Neutrophil (primary cell): ENCODE data around the gene UPF1.
A peak's percentile ranks its signal among the peaks of the same experiment; 100 is the strongest.

Source experiments
- H3K27ac ChIP-seq: fragments of 200-600 bp; sonication (generic); 2 replicates; pipeline ENCODE4 v1.5.1; 2016; ENCODE audit warnings: mild to moderate bottlenecking, moderate library complexity
- H3K27me3 ChIP-seq: fragments of 200-600 bp; sonication (generic); 2 replicates; pipeline ENCODE4 v1.6.0; 2016; ENCODE audit warnings: mild to moderate bottlenecking
- H3K36me3 ChIP-seq: fragments of 200-600 bp; sonication (generic); 2 replicates; pipeline ENCODE4 v1.5.1; 2017
- H3K4me1 ChIP-seq, 2 experiments: fragments of 200-600 bp in 1 of 2; sonication (generic) in 1 of 2; 1 replicate in 1 of 2; 2 replicates in 1 of 2; pipeline versions ENCODE4 v1.5.1 to v1.6.1; 2013 to 2016; ENCODE audit warnings: low read depth in 1 of 2, low read length in 1 of 2, mild to moderate bottlenecking in 1 of 2, moderate library complexity in 1 of 2; ENCODE audit not compliant: control insufficient read depth in 1 of 2, insufficient read depth in 1 of 2
- H3K4me3 ChIP-seq, 2 experiments: fragments of 200-600 bp in 1 of 2; sonication (generic) in 1 of 2; 1 replicate in 1 of 2; 2 replicates in 1 of 2; pipeline ENCODE4 v1.5.1; 2013 to 2016; ENCODE audit warnings: low read depth in 1 of 2, low read length in 1 of 2, mild to moderate bottlenecking in 1 of 2, moderate library complexity in 1 of 2
- H3K9me3 ChIP-seq: fragments of 200-600 bp; sonication (generic); 2 replicates; pipeline ENCODE4 v1.5.1; 2016
- TF ChIP-seq, protein P1 (sequence below): fragments of 200-600 bp; sonication (generic); IDR thresholded peaks from 2 replicates; pipeline ENCODE4 v1.5.1; 2016; ENCODE audit warnings: antibody characterized with exemption

The UPF1 gene

DNA sequence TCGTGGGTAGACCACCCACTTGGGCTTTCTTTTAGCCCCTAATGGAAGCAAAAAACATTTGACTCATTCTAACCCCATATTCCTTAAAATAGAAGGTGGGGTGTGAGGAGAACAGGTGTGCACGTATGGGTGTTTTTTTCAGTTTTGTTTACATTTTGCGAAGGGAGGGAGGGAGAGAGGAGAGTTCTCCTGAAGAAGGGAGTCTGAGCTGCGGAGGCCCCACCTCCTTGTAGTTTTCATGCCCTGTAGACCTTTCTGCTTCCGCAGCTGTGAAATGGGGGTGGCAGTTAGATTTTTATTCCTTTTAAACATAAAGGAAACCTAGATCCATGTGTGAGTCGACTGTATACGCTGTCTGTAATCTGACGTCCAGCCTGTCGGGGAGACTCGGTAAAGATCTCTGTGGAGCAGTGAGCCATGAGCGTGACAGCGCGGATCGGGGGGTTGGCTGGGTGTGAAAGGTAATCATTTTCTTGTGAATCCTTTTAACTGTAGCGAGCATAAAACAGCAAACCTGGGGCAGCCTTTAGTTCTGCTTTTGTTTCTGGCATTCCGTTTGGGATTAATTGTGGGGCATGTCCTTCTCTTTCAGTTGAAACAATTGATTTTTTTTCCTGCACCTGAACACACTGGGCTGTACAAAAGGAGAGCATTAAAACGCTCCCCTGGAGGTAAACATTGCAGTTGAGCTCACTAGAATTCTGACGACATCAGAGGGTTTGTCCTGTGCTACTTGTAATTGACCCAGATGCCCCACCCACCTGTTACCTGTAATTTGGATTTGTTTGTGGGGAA lies 2.3 kb downstream of the UPF1 start:
- Histone ChIP-seq H3K4me3 (peak overlapping the region; percentile 81 to 90), H3K9me3 (no peaks in the 10 kb centered on the region), H3K27ac (peak overlapping the region; percentile 91), H3K36me3 (peaks cover 26% of the 10 kb centered on the region), H3K27me3 (peaks cover 14% of the 10 kb centered on the region), H3K4me1 (peaks cover 41 to 43% of the 10 kb centered on the region in 2 experiments)
- TF ChIP-seq, protein P1, sequence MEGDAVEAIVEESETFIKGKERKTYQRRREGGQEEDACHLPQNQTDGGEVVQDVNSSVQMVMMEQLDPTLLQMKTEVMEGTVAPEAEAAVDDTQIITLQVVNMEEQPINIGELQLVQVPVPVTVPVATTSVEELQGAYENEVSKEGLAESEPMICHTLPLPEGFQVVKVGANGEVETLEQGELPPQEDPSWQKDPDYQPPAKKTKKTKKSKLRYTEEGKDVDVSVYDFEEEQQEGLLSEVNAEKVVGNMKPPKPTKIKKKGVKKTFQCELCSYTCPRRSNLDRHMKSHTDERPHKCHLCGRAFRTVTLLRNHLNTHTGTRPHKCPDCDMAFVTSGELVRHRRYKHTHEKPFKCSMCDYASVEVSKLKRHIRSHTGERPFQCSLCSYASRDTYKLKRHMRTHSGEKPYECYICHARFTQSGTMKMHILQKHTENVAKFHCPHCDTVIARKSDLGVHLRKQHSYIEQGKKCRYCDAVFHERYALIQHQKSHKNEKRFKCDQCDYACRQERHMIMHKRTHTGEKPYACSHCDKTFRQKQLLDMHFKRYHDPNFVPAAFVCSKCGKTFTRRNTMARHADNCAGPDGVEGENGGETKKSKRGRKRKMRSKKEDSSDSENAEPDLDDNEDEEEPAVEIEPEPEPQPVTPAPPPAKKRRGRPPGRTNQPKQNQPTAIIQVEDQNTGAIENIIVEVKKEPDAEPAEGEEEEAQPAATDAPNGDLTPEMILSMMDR, result no peak

DNA sequence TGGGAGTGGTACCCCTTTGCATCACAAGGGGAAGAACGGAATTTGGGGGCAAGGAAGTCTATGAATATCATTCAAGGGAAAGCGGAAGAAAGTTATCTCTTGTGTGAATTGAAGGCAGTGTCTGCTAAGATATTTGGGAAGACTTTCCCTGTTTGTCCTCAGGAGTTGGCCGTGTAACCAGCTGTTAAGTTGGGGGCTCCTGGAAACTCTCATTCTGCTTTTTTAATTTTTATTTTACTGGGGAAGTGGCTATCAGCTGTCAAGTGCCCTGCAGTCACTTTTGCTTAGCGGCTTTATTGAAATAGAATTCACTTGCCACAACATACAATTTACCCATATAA lies 2.9 kb downstream of the UPF1 start:
- H3K4me3 ChIP-seq, result no peak overlapping the region
- peak overlapping the region; percentile 91 for H3K27ac ChIP-seq
- H3K4me1 ChIP-seq, result peaks cover 41 to 43% of the 10 kb centered on the region in 2 experiments
- peaks cover 31% of the 10 kb centered on the region for H3K36me3 ChIP-seq
- no peaks in the 10 kb centered on the region for H3K9me3 ChIP-seq
- TF ChIP-seq, protein P1, result no peak
- H3K27me3 ChIP-seq, result peaks cover 13% of the 10 kb centered on the region

DNA sequence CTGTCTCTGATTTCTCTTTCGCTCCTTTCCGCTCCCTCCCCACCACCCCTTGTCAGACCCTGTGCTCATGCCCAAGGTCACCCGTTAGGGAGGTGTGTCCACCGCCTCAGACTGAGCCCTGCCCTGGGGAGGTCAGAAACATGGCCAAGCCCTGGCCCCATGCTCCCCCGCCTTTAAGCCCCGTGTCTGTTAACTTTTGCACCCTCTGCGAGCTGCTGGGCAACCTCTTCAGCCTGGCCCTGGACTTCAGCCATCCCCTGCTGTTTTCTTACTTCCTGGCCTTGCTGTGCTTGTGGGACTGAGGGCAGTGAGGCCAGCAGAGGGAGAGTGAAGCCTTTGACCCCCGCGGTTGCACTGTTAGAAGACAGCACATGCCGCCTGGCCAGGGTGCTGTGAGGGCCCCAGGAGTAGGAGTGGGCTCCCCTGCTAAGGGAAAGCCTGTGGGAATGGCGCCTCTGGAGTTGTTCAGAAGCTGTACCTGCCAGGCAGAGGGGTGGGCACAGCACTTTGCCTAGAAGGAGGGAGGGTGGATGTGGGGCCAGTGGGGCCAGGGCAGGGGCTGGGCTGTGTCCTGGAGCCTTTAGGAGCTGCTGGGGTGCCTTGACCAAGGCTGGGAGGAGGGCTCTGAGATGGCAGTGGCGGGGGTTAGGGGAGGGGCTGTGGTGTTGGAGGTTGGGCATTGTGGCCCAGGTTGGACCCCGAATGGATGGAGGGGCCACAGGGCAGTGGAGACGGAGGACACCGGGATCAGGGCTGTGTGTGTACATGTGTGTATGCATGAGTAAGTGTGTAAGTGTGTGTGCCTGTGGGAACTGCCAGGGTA lies 7.9 kb downstream of the UPF1 start:
- peaks cover 32% of the 10 kb centered on the region for H3K36me3 ChIP-seq
- TF ChIP-seq, protein P1, result no peak
- peaks cover 14 to 16% of the 10 kb centered on the region in 2 experiments for H3K4me1 ChIP-seq
- H3K27ac ChIP-seq, result no peak overlapping the region
- no peak overlapping the region for H3K4me3 ChIP-seq
- no peaks in the 10 kb centered on the region for H3K9me3 ChIP-seq
- H3K27me3 ChIP-seq, result no peaks in the 10 kb centered on the region

DNA sequence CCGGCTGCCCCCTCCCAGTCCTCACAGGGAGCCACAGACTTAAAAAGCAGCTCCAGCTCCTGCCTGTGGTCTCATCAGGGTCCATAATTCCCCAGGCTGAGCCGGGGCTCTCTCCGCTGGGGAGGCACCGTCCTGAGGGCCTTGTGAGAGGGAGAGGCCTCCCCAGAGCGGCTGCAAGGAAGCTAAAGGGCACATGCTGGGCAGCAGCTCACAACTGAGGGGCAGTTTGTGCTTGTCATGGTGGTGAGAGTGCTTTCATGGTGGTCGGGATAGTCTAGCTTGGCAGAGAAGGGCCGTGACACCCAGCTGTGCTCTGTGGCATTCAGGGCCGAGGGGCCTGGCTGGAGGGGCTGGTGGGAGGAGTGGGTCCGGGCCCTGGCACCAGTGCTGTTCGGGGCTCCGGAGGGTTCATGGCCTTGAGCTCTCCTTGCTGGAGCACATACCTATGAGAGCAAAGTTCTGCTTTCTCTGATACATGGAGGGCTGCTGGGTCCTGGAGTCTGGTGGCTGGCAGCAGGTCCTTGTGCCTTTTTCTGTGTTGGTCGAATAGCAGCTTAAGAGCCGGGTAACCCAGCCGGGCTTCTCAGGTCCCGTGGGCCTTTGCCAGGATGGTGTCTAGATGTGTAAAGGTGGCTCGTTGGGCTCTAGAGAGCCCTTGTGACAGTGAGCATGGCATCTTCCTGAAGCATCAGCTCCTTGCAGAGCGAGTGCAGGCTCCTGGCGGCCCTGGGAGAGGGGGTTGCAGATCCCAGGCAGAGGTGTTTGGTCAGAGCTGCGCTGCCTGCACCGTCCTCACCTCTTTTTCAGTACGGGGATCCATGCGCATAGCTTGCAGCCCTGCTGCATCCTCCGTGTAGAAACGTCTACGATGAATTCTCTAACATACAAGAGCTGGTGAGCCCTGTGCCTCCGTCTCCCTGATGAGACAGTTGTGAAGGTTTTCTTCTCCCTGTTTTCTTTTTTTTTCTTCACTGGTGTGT lies 8.8 kb downstream of the UPF1 start:
- H3K9me3 ChIP-seq, result no peaks in the 10 kb centered on the region
- H3K4me1 ChIP-seq, result peaks cover 6 to 8% of the 10 kb centered on the region in 2 experiments
- TF ChIP-seq, protein P1, result no peak
- H3K4me3 ChIP-seq, result no peak overlapping the region
- peaks cover 24% of the 10 kb centered on the region for H3K36me3 ChIP-seq
- no peaks in the 10 kb centered on the region for H3K27me3 ChIP-seq
- H3K27ac ChIP-seq, result peak overlapping the region; percentile 5

DNA sequence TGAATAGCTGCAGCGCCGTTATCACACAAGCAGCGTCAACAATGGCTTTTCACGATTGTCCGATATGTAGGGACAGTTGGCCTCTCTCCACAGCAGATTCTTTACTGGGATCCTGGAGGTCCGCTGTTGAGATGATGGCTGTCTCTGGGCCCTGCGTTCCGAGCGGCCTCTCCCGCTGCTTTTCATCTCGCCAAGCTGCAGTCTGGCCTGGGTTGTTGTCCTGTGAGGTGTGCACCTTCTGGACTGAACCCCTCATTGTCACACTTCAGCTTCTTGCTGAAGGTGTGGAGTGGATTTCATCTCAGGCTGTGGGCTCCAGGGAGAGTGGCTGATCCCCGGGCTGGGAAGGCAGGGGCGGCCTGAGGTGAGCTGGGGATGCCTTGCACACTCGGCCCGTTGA lies 9.6 kb downstream of the UPF1 start:
- peaks cover 0 to 3% of the 10 kb centered on the region in 2 experiments for H3K4me1 ChIP-seq
- H3K27me3 ChIP-seq, result no peaks in the 10 kb centered on the region
- no peak overlapping the region for H3K27ac ChIP-seq
- TF ChIP-seq, protein P1, result no peak
- H3K36me3 ChIP-seq, result peaks cover 27% of the 10 kb centered on the region
- no peaks in the 10 kb centered on the region for H3K9me3 ChIP-seq
- no peak overlapping the region for H3K4me3 ChIP-seq
